K562 (cell line): ENCODE data around the gene AP4S1. TPM values are rescaled to one million over a fixed set of nuclear protein-coding genes. Genes with fewer than 3 reads are reported as not detected.

Experiments
- ATF6 ChIP-seq: sonication (generic); formaldehyde crosslinking; IDR thresholded peaks from 2 replicates; pipeline ENCODE4 v1.4.0; 2020; ENCODE audit warnings: mild to moderate bottlenecking, missing genetic modification reagents
- BRD4 ChIP-seq: fragments of 200-600 bp; sonication (generic); IDR thresholded peaks from 2 replicates; pipeline ENCODE4 v1.6.1; 2017; ENCODE audit warnings: inconsistent platforms
- CCNT2 ChIP-seq: IDR thresholded peaks from 2 replicates; pipeline ENCODE4 v1.6.1; 2011; ENCODE audit warnings: borderline replicate concordance, low read depth, mild to moderate bottlenecking, moderate library complexity, mixed read lengths, low read length; ENCODE audit not compliant: insufficient read length; ENCODE audit errors: extremely low read depth
- CREB3 ChIP-seq: fragments of 450-650 bp; conservative IDR thresholded peaks from 2 replicates; pipeline ENCODE4 v1.6.1; 2016; ENCODE audit warnings: missing genetic modification characterization, low read depth, mild to moderate bottlenecking, missing compliant biosample characterization, moderate library complexity
- E2F1 ChIP-seq: sonication (generic); formaldehyde crosslinking; IDR thresholded peaks from 2 replicates; pipeline ENCODE4 v1.8.1; 2023; ENCODE audit warnings: mild to moderate bottlenecking, missing genetic modification reagents, moderate library complexity
- EP300 ChIP-seq: IDR thresholded peaks from 2 replicates; pipeline ENCODE4 v1.6.1; 2012; ENCODE audit warnings: low read length, improper control_type of control experiment
- GTF2B ChIP-seq: IDR thresholded peaks from 2 replicates; pipeline ENCODE4 v1.6.1; 2011; ENCODE audit not compliant: insufficient read length; ENCODE audit errors: extremely low read depth
- KDM4B ChIP-seq, 2 experiments: fragments of 450-650 bp in 1 of 2; sonication (generic) in 1 of 2; IDR thresholded peaks; 2 replicates each; pipeline ENCODE4 v1.6.1; 2016 to 2017; ENCODE audit warnings: borderline replicate concordance in 2 of 2, antibody characterized with exemption in 1 of 2, low read depth in 1 of 2, mild to moderate bottlenecking in 1 of 2
- KHSRP ChIP-seq: fragments of 450-650 bp; IDR thresholded peaks from 2 replicates; pipeline ENCODE4 v1.6.1; 2017
- MEIS2 ChIP-seq: fragments of 450-650 bp; IDR thresholded peaks from 2 replicates; pipeline ENCODE4 v1.6.1; 2014; ENCODE audit warnings: mild to moderate bottlenecking; ENCODE audit not compliant: partially characterized antibody
- NFE2 ChIP-seq: IDR thresholded peaks from 2 replicates; pipeline ENCODE4 v1.6.1; 2014; ENCODE audit warnings: antibody characterized with exemption, low read depth
- OTX1 ChIP-seq: fragments of 450-650 bp; formaldehyde crosslinking; IDR thresholded peaks from 2 replicates; pipeline ENCODE4 v1.4.0; 2022; ENCODE audit warnings: mild to moderate bottlenecking
- SETDB1 ChIP-seq: IDR thresholded peaks from one replicate; pipeline ENCODE4 v1.6.1; 2012; ENCODE audit warnings: low read length, control low read depth, inconsistent platforms
- TCF3 ChIP-seq: sonication (generic); formaldehyde crosslinking; IDR thresholded peaks from 2 replicates; pipeline ENCODE4 v1.4.0; 2020; ENCODE audit warnings: mild to moderate bottlenecking, missing genetic modification reagents
- ZNF584 ChIP-seq: fragments of 200-800 bp; sonication (Bioruptor generic); IDR thresholded peaks from 2 replicates; pipeline ENCODE4 v1.6.1; 2016; ENCODE audit warnings: low read depth, mild to moderate bottlenecking, missing genetic modification characterization, missing compliant biosample characterization
- polyA plus RNA-seq, 8 experiments: library from polyadenylated mRNA; depleted of rRNA in 4 of 8; stranded (reverse) in 5 of 8; unstranded in 3 of 8; fragments of >200 nt; fragmentation: Nextera tagmentation in 2 of 8; fragmentation: Illumina TruSeq in 1 of 8; extraction: Ambion mirVana in 2 of 8; extraction: Trizol in 1 of 8; gene quantifications; 2 replicates each; pipeline versions ENCODE4 v1.2.1 to v1.2.3, GENCODE V29; 2011 to 2014; ENCODE audit warnings: inconsistent platforms in 1 of 8, missing spikeins in 1 of 8
- total RNA-seq, 7 experiments: library from RNA; depleted of rRNA in 6 of 7; stranded (reverse); fragments of >200 nt in 6 of 7; fragmentation: Illumina TruSeq in 2 of 7; extraction: Trizol in 2 of 7; gene quantifications; 2 replicates each; pipeline versions ENCODE4 v1.2.1 to v1.2.3, GENCODE V29; 2011 to 2021; ENCODE audit warnings: low replicate concordance in 1 of 7
- TF ChIP-seq, protein P1 (sequence below), 2 experiments: fragments of 450-650 bp; IDR thresholded peaks; 2 replicates each; pipeline ENCODE4 v1.6.1; 2016
- TF ChIP-seq, protein P2 (sequence below), 2 experiments: fragments of 450-650 bp in 1 of 2; IDR thresholded peaks; 2 replicates each; pipeline ENCODE4 v1.6.1; 2011 to 2017; ENCODE audit warnings: low read depth in 2 of 2, antibody characterized with exemption in 1 of 2, borderline replicate concordance in 1 of 2, low read length in 1 of 2, mild to moderate bottlenecking in 1 of 2, mixed read lengths in 1 of 2; ENCODE audit not compliant: control insufficient read depth in 1 of 2

The AP4S1 gene
- total and polyA plus RNA-seq, 9 of the 15 experiments (the other 6 are each of a cell fraction or from before 2014, with no cell fraction given) = 3.7 to 7.8 (median 5.9) TPM

GRCh38 chr14:31059152-31059924 lies 33.9 kb downstream of the AP4S1 start (continued):
- TF ChIP-seq CCNT2 (peak; percentile 97), KHSRP (peak; percentile 90), ATF6 (no peak), OTX1 (CRISPR knock-in tag) (0 out of 2 replicates have a peak, but pooled peaks have one; percentile 76), SETDB1 (no peak), EP300 (peak; percentile 99), MEIS2 (peak; percentile 66), E2F1 (CRISPR knock-in tag) (no peak), ZNF584 (CRISPR knock-in tag) (peak; percentile 80), BRD4 (no peak), KDM4B (IDR thresholded peaks at IDR 0.05; ENCODE audit: borderline replicate concordance in 2 of 2, low read depth in 1 of 2) (no peak), GTF2B (no peak), CREB3 (peak; percentile 82; the same call in 1 of the 2 replicates), NFE2 (peak; percentile 56), TCF3 (peak; percentile 99)
- TF ChIP-seq, protein P1, sequence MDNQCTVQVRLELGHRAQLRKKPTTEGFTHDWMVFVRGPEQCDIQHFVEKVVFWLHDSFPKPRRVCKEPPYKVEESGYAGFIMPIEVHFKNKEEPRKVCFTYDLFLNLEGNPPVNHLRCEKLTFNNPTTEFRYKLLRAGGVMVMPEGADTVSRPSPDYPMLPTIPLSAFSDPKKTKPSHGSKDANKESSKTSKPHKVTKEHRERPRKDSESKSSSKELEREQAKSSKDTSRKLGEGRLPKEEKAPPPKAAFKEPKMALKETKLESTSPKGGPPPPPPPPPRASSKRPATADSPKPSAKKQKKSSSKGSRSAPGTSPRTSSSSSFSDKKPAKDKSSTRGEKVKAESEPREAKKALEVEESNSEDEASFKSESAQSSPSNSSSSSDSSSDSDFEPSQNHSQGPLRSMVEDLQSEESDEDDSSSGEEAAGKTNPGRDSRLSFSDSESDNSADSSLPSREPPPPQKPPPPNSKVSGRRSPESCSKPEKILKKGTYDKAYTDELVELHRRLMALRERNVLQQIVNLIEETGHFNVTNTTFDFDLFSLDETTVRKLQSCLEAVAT (IDR thresholded peaks at IDR 0.05) = peak in 1 of 2 experiments; percentile 95; a peak in 2 of 4 replicates
- TF ChIP-seq, protein P2, sequence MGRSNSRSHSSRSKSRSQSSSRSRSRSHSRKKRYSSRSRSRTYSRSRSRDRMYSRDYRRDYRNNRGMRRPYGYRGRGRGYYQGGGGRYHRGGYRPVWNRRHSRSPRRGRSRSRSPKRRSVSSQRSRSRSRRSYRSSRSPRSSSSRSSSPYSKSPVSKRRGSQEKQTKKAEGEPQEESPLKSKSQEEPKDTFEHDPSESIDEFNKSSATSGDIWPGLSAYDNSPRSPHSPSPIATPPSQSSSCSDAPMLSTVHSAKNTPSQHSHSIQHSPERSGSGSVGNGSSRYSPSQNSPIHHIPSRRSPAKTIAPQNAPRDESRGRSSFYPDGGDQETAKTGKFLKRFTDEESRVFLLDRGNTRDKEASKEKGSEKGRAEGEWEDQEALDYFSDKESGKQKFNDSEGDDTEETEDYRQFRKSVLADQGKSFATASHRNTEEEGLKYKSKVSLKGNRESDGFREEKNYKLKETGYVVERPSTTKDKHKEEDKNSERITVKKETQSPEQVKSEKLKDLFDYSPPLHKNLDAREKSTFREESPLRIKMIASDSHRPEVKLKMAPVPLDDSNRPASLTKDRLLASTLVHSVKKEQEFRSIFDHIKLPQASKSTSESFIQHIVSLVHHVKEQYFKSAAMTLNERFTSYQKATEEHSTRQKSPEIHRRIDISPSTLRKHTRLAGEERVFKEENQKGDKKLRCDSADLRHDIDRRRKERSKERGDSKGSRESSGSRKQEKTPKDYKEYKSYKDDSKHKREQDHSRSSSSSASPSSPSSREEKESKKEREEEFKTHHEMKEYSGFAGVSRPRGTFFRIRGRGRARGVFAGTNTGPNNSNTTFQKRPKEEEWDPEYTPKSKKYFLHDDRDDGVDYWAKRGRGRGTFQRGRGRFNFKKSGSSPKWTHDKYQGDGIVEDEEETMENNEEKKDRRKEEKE (IDR thresholded peaks at IDR 0.05; ENCODE audit: borderline replicate concordance in 1 of 2, control insufficient read depth in 1 of 2, low read depth in 2 of 2, low read length in 1 of 2) = no peak
